NCI-H774 (cell line): ENCODE data around the gene LEP.
"Not testable (repeated sequence)": the region's sequence is repeated elsewhere in the genome, so short reads cannot be mapped to it uniquely, and the experiment has no call there.

ENCODE experiments used
- DNase-seq: peaks from one replicate; lab custom pipeline; 2025; lab: John Stamatoyannopoulos, UW

Gene LEP

DNA sequence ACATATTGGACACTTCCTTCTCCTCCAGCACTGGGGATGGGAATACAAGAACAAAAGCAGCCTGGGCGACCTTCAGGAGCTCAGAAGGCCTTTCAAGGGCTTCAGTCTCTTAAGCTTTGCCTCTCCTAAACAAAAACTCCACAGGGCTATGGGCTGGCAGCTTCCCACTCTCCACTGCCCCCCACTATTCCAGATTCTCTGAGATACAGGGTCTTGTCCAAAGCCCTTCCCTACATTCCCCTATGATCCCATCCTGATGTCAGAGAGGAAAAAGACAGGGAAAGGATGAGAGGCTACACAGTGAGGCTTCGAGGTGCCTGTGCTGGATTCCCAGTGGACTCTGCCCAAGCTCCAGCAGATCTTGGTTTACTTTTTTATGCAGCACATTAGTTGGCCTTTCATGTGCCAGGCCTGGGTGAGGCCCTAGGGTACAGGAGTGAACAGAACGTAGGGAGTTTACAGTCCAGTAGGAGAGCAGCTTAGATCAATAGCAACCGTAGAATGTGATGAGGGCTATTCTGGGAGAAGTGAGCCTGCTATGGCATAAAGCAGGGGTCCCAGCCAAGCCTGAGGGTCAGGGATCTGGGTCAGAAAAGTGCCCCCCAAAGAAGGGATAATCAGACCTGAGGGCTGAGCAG lies 33.3 kb downstream of the LEP start:
- DNase-seq = no peak

- DNase-seq = no peak
Measured at GRCh38 chr7:128274884-128275603, 34.0 kb downstream of the LEP start.

GRCh38 chr7:128275681-128276080 lies 34.6 kb downstream of the LEP start:
- no peak for DNase-seq

DNA sequence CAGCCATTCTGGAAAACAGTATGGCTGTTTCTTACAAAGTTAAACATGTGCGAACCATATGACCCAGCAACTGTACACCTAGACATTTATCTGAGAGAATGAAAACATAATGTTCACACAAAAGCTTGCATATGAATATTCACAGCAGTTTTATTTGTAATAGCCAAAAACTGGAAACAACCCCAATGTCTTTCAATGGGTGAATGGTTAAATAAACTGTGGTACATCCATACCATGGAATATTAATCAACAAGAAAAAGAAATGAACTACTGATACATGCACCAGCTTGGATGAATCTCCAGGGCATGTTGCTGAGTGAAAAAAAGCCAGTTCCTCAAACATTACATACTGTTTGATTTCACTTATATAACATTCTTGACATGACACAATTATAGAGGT lies 37.3 kb downstream of the LEP start:
- DNase-seq = no peak

- no peak for DNase-seq
Measured at GRCh38 chr7:128279124-128279713, 38.1 kb downstream of the LEP start.

DNA sequence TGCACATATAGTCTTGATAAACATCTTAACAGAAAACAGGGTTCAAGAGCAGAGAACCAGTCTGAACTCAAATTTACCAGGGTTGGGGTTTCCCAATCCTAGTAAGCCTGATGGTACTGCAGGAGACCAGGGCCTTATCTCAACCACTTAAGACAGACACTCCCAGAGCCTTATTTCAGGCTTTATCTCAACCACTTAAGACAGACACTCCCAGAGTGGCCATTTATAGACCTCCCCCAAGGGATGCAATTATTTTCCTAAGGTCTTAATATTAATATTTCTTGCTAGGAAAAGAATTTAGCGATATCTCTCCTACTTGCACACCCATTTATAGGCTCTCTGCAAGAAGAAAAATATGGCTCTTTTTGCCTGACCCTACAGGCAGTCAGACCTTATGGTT lies 39.4 kb downstream of the LEP start:
- DNase-seq = not testable (repeated sequence)

DNA sequence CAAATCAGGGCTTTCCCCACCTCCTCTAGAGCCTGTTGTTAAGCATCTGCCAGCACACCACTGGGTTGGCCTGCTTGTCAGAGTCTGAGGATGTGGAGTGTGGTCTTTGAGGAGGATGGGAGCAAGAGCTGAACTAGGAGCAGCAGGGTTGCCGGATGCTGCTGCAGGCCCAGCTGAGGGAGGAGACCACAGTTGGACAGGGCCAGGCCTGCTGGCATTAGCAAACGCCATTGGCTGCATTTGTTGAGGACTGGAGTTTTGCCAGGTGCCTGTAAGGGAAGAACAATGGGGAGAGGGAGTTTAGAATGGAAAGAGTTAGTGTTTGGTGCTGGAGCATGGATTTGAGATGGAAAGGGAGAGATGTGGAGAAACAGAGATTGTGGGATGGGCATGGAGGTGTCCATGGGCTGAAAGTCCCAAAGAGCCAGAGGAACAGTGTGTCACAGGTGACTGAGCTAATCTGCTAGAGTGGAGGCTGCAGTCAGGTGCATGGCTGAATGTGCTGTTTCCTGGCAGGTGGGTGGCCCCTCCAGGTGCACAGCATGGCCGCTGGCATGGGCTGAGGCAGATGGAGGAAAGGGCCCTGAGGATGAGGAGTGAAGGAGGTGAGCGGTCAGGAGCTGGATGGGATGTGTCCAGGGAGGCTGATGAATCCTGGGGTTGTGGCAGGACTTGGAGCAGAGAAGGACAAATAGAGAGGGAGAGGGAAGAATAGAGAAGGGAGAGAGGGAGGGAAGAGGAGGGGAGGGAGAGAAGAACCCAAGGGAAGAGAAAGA lies 40.7 kb downstream of the LEP start:
- no peak for DNase-seq

DNA sequence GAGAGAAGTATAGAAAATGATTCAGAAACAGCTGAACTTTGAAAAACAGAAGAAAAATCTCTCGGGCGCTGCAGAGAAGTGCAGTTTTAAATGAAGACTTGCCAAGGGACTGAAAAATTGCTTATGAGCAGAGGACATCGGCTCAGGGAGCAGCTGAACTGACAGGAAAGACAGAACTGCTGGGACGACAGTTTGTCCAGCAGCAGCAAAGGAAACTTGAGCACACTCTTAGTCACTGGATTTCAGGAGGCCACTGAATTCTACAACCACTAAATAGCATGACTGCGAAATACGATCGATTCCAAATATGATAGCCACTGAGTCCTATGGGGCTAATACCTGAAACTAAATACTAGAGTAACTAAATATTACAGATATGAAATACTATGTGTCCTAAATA lies 43.0 kb downstream of the LEP start:
- DNase-seq = no peak

DNA sequence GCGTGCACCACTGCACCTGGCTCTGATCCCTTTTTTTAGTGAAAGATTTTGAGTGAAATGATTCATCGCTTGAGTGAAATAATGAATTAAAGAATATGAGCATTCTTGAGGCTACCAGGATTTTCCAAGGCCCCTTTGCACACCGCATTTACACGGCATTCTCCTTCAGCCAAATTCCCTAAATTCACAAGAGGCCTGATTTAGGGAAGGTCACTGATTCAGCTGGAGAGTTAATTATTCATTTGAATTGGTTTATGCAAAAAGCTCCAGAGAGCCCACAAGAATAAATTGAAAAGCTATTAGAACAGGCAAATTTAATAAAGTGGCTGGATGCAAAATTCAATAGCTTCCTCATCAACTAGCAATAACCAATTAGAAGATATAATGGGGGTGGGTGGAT lies 46.5 kb downstream of the LEP start:
- DNase-seq = no peak

DNA sequence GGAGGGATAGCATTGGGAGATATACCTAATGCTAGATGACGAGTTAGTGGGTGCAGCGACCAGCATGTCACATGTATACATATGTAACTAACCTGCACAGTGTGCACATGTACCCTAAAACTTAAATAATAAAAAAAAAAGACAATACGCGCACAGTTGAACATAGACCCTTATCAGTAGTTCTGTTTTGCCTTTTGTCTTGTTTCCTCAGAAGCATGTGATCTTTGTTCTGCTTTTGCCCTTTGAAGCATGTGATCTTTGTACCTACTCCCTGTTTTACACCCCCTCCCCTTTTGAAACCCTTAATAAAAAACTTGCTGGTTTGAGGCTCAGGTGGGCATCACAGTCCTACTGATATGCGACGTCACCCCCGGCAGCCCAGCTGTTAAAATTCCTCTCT lies 56.9 kb downstream of the LEP start:
- not testable (repeated sequence) for DNase-seq

DNA sequence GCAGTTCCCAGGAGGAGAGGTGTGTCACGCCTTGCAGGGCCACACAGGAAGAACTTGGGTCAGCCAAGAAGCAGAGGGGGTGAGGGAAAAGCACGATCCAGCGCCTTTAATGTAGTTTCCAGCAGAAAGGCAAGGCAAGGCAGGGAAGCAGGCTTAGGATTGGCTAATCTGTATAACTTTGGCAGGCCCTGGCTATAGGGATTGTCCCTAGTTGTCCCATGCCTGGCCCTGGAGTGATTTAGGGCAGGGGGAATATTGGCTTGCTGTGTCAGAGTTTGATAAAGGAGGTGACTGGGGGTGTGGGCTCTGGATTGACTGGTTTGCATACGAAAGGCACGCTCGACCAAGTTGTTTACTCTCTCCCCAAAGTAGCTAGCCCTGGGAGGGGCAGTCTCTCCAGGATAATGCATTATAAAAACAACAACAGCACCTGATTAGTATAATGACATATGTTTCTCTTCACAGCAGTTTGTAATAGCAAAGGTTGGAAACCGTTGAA lies 58.1 kb downstream of the LEP start:
- no peak for DNase-seq

GRCh38 chr7:128302139-128302538 lies 61.1 kb downstream of the LEP start:
- DNase-seq = no peak

- no peak for DNase-seq
Measured at GRCh38 chr7:128303133-128303532, 62.1 kb downstream of the LEP start.

GRCh38 chr7:128303643-128304042 lies 62.6 kb downstream of the LEP start:
- DNase-seq = no peak

- DNase-seq = no peak
Measured at GRCh38 chr7:128304212-128304611, 63.1 kb downstream of the LEP start.

DNA sequence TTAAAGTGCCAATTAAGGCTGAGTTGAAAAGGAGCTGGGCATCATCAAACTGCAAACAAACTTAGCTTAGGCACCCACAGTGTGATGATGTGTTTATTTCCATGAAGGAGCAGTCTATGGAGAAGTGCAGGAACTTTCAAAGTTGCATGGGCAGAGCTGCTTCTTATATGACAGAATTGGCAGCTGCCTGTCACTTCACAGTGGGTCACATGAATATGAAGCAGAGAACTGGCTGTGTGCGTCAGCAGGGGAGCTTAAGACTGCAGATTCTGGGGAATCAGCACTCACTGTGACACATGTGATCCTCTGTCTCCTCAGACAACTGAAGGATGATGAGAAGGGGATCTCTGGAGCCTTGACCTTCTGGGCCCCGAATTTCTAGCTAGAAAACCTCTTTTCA lies 66.0 kb downstream of the LEP start:
- no peak for DNase-seq
